Activated naive CD4-positive, alpha-beta T cell treated with Interleukin-2 at 50 U/mL for 16 hours (primary cell): Measurements from ENCODE around the gene HOMER1.
"Not testable (repeated sequence)": the region's sequence is repeated elsewhere in the genome, so short reads cannot be mapped to it uniquely, and the experiment has no call there.

Experiments
- DNase-seq: peaks from one replicate; pipeline ENCODE4 v3.0.0-alpha.2; 2020

HOMER1 gene

GRCh38 chr5:79516986-79517385 lies 3.1 kb upstream of the HOMER1 start:
- no peak for DNase-seq

GRCh38 chr5:79516331-79516730 lies 2.4 kb upstream of the HOMER1 start:
- DNase-seq: not testable (repeated sequence)

GRCh38 chr5:79514391-79515105 lies 614 bp upstream of the HOMER1 start:
- DNase-seq: peak; percentile 87

GRCh38 chr5:79513308-79513703 lies 628 bp downstream of the HOMER1 start:
- no peak for DNase-seq

- no peak for DNase-seq
Observed at GRCh38 chr5:79512471-79513307, 1.2 kb downstream of the HOMER1 start.

GRCh38 chr5:79512049-79512448 lies 1.9 kb downstream of the HOMER1 start:
- no peak for DNase-seq

GRCh38 chr5:79510638-79511037 lies 3.3 kb downstream of the HOMER1 start:
- DNase-seq: no peak

- DNase-seq: no peak
Observed at GRCh38 chr5:79509244-79509885, 4.6 kb downstream of the HOMER1 start.

- no peak for DNase-seq
Observed at GRCh38 chr5:79508794-79509193, 5.1 kb downstream of the HOMER1 start.

GRCh38 chr5:79508354-79508753 lies 5.6 kb downstream of the HOMER1 start:
- no peak for DNase-seq

- no peak for DNase-seq
Observed at GRCh38 chr5:79507251-79508205, 6.4 kb downstream of the HOMER1 start.

GRCh38 chr5:79505138-79505537 lies 8.8 kb downstream of the HOMER1 start:
- no peak for DNase-seq

- DNase-seq: no peak
Observed at GRCh38 chr5:79503794-79504495, 10.0 kb downstream of the HOMER1 start.

- DNase-seq: no peak
Observed at GRCh38 chr5:79499640-79500273, 14.2 kb downstream of the HOMER1 start.

- DNase-seq: no peak
Observed at GRCh38 chr5:79495311-79495710, 18.6 kb downstream of the HOMER1 start.

- DNase-seq: no peak
Observed at GRCh38 chr5:79493596-79494345, 20.2 kb downstream of the HOMER1 start.

GRCh38 chr5:79491690-79492317 lies 22.1 kb downstream of the HOMER1 start:
- no peak for DNase-seq

GRCh38 chr5:79490323-79490936 lies 23.5 kb downstream of the HOMER1 start:
- no peak for DNase-seq

GRCh38 chr5:79489773-79490172 lies 24.2 kb downstream of the HOMER1 start:
- DNase-seq: no peak

- no peak for DNase-seq
Observed at GRCh38 chr5:79488775-79489174, 25.2 kb downstream of the HOMER1 start.
